NCI-H1694 treated with DMSO at 0.1 percent for 48 hours (cell line): ENCODE measurements around the gene CLDN9.
A peak's percentile ranks its signal among the peaks of the same experiment; 100 is the strongest.

Experiments used
- DNase-seq: peaks from one replicate; lab custom pipeline; 2025; lab: John Stamatoyannopoulos, UW

Gene CLDN9

GRCh38 chr16:2974319-2975056 is 38.2 kb upstream of the CLDN9 start:
- DNase-seq, result no peak

- DNase-seq, result no peak
Measured at GRCh38 chr16:2975161-2975795, 37.4 kb upstream of the CLDN9 start.

GRCh38 chr16:2976201-2976600 is 36.5 kb upstream of the CLDN9 start:
- no peak for DNase-seq

GRCh38 chr16:2976673-2977072 is 36.0 kb upstream of the CLDN9 start:
- no peak for DNase-seq

- DNase-seq, result no peak
Measured at GRCh38 chr16:2977440-2977839, 35.3 kb upstream of the CLDN9 start.

- no peak for DNase-seq
Measured at GRCh38 chr16:2979669-2980226, 33.0 kb upstream of the CLDN9 start.

- peak; percentile 43 for DNase-seq
Measured at GRCh38 chr16:2980227-2981176, 32.2 kb upstream of the CLDN9 start, which contains the start of gene PKMYT1. TSS of gene PKMYT1 (minus strand) at chr16:2980446. CDS start at chr16:2979657, 789 bp downstream.

GRCh38 chr16:2981177-2981898 is 31.4 kb upstream of the CLDN9 start:
- DNase-seq, result no peak

GRCh38 chr16:2981899-2982250 is 30.8 kb upstream of the CLDN9 start:
- no peak for DNase-seq

GRCh38 chr16:2982402-2982801 is 30.3 kb upstream of the CLDN9 start:
- DNase-seq, result no peak

- DNase-seq, result peak; percentile 54
Measured at GRCh38 chr16:2983706-2984136, 29.0 kb upstream of the CLDN9 start.

GRCh38 chr16:2985462-2985861 is 27.3 kb upstream of the CLDN9 start:
- DNase-seq, result no peak

- peak; percentile 67 for DNase-seq
Measured at GRCh38 chr16:2985893-2986355, 26.8 kb upstream of the CLDN9 start.

GRCh38 chr16:2986623-2987188 is 26.0 kb upstream of the CLDN9 start:
- no peak for DNase-seq

- no peak for DNase-seq
Measured at GRCh38 chr16:2987286-2987685, 25.4 kb upstream of the CLDN9 start.

GRCh38 chr16:2987833-2988232 is 24.9 kb upstream of the CLDN9 start:
- peak; percentile 59 for DNase-seq

GRCh38 chr16:2988590-2989099 is 24.1 kb upstream of the CLDN9 start:
- no peak for DNase-seq

- DNase-seq, result no peak
Measured at GRCh38 chr16:2990891-2991290, 21.8 kb upstream of the CLDN9 start.

- no peak for DNase-seq
Measured at GRCh38 chr16:2991566-2992261, 21.0 kb upstream of the CLDN9 start.

- DNase-seq, result no peak
Measured at GRCh38 chr16:2992383-2993081, 20.2 kb upstream of the CLDN9 start.
